ENCODE data around the gene LRP8. TPM values are rescaled to one million over a fixed set of nuclear protein-coding genes. Genes with fewer than 3 reads are reported as not detected.
A peak's percentile ranks its signal among the peaks of the same experiment; 100 is the strongest.

Gene LRP8
- total RNA-seq, 2 donors from 2014 or later: 87.8 to 194 TPM

GRCh38 chr1:53309802-53310201 lies 18.1 kb downstream of the LRP8 start:
- Mint-ChIP-seq H3K9me3 (no peaks in the 10 kb centered on the region), H3K27me3 (no peaks in the 10 kb centered on the region), H3K4me1 (ENCODE audit: low read depth in 2 of 2) (peaks cover 14 to 38% of the 10 kb centered on the region in 2 donors), H3K27ac (no peak overlapping the region), H3K4me3 (no peak overlapping the region), H3K36me3 (peaks cover 4% of the 10 kb centered on the region)
- no peak for ATAC-seq
- DNase-seq (ENCODE audit: low spot score): no peak

GRCh38 chr1:53308506-53308905 lies 19.4 kb downstream of the LRP8 start:
- Mint-ChIP-seq H3K27ac (peak overlapping the region in 1 of 2 donors; percentile 27), H3K4me1 (ENCODE audit: low read depth in 2 of 2) (peaks cover 14 to 31% of the 10 kb centered on the region in 2 donors), H3K4me3 (no peak overlapping the region), H3K27me3 (no peaks in the 10 kb centered on the region), H3K9me3 (no peaks in the 10 kb centered on the region), H3K36me3 (peaks cover 2% of the 10 kb centered on the region)
- DNase-seq (ENCODE audit: low spot score) (no peak), ATAC-seq (no peak)

GRCh38 chr1:53307037-53307436 lies 20.8 kb downstream of the LRP8 start:
- peak overlapping the region in 1 of 2 donors; percentile 65 for H3K27ac Mint-ChIP-seq
- H3K4me1 Mint-ChIP-seq (ENCODE audit: low read depth in 2 of 2): peaks cover 14 to 29% of the 10 kb centered on the region in 2 donors
- no peaks in the 10 kb centered on the region for H3K27me3 Mint-ChIP-seq
- ATAC-seq: peak in 1 of 2 donors; percentile 25
- H3K36me3 Mint-ChIP-seq: no peaks in the 10 kb centered on the region
- H3K9me3 Mint-ChIP-seq: no peaks in the 10 kb centered on the region
- no peak for DNase-seq (ENCODE audit: low spot score)
- H3K4me3 Mint-ChIP-seq: no peak overlapping the region

GRCh38 chr1:53306168-53306567 lies 21.7 kb downstream of the LRP8 start:
- no peaks in the 10 kb centered on the region for H3K27me3 Mint-ChIP-seq
- H3K4me1 Mint-ChIP-seq (ENCODE audit: low read depth in 2 of 2): peaks cover 14 to 22% of the 10 kb centered on the region in 2 donors
- H3K27ac Mint-ChIP-seq: peak overlapping the region in 1 of 2 donors; percentile 65
- H3K36me3 Mint-ChIP-seq: no peaks in the 10 kb centered on the region
- H3K4me3 Mint-ChIP-seq: no peak overlapping the region
- DNase-seq (ENCODE audit: low spot score): no peak
- no peak for ATAC-seq
- no peaks in the 10 kb centered on the region for H3K9me3 Mint-ChIP-seq

- no peak for ATAC-seq
- DNase-seq (ENCODE audit: low spot score): no peak
- peaks cover 14 to 21% of the 10 kb centered on the region in 2 donors for H3K4me1 Mint-ChIP-seq (ENCODE audit: low read depth in 2 of 2)
- H3K36me3 Mint-ChIP-seq: no peaks in the 10 kb centered on the region
- no peaks in the 10 kb centered on the region for H3K27me3 Mint-ChIP-seq
- H3K4me3 Mint-ChIP-seq: no peak overlapping the region
- H3K27ac Mint-ChIP-seq: peak overlapping the region in 1 of 2 donors; percentile 65
- H3K9me3 Mint-ChIP-seq: no peaks in the 10 kb centered on the region
These were observed 22.2 kb downstream of the LRP8 start for GRCh38 chr1:53305650-53306049.

DNA sequence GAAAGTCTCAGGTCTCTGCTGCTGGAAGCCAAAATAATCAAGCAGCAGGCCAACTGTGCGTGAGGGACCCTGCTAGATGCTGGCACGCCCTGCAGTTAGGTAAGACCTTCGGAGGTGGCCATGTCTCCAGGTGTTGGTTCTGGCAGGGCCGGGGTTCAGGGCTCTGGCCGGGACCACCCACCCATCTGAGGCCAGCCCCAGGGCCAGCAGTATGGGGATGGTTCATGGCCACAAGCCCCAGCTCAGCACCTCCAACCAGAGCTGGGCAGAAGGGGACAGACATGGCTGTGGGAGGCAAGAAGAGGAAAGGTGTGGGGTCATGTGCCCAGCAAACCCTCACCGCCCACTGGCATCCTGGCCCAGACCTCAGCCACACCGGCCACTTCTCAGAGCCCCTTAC lies 23.3 kb downstream of the LRP8 start:
- H3K36me3 Mint-ChIP-seq: no peaks in the 10 kb centered on the region
- ATAC-seq: peak in 1 of 2 donors; percentile 10
- peaks cover 15 to 23% of the 10 kb centered on the region in 2 donors for H3K4me1 Mint-ChIP-seq (ENCODE audit: low read depth in 2 of 2)
- no peaks in the 10 kb centered on the region for H3K27me3 Mint-ChIP-seq
- DNase-seq (ENCODE audit: low spot score): no peak
- no peak overlapping the region for H3K4me3 Mint-ChIP-seq
- H3K9me3 Mint-ChIP-seq: no peaks in the 10 kb centered on the region
- H3K27ac Mint-ChIP-seq: no peak overlapping the region

DNA sequence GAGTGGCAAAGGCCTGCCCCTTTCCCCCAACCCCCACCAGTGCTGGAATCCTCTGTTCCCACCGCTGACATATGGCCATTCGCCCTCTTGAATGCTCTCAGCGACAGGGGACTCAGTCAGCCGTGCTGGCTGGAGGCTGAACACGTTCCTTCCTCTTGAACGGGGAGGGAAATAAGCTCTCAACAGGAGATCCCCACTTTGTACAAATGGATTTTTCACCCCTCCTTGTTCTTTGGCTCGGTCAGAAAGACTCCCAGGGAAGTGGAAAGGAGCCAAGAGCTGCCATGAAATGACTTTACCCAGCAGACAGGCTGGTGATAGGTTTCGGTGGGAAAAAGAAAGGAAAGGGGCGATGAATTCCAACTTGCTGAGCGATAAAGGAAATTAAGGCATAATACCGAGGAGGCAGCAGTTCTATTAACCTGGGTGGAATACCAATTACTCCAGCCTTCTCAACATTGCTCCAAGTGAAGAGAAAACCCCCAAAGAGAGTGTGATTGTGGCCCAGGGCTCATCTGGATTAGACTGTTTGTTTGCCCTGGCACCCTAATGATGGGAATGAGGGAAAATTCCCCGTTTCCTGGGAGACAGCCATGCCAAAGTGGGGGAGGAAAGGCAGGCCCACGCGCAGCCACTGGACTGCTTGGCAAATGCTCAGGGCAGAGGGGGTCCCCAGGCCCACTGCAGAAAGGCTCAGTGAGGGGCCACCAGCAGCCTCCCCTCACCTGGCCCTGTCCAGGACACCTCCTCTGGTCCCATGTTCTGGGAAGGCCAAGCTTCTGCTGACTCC lies 23.9 kb downstream of the LRP8 start:
- Mint-ChIP-seq H3K4me3 (no peak overlapping the region), H3K27ac (peak overlapping the region in 1 of 2 donors; percentile 43), H3K4me1 (ENCODE audit: low read depth in 2 of 2) (peaks cover 15 to 26% of the 10 kb centered on the region in 2 donors), H3K36me3 (no peaks in the 10 kb centered on the region), H3K27me3 (no peaks in the 10 kb centered on the region), H3K9me3 (no peaks in the 10 kb centered on the region)
- ATAC-seq (no peak), DNase-seq (ENCODE audit: low spot score) (no peak)

GRCh38 chr1:53303243-53303642 lies 24.6 kb downstream of the LRP8 start:
- Mint-ChIP-seq H3K27ac (no peak overlapping the region), H3K36me3 (no peaks in the 10 kb centered on the region), H3K9me3 (no peaks in the 10 kb centered on the region), H3K4me3 (no peak overlapping the region), H3K4me1 (ENCODE audit: low read depth in 2 of 2) (peaks cover 15 to 27% of the 10 kb centered on the region in 2 donors), H3K27me3 (no peaks in the 10 kb centered on the region)
- DNase-seq (ENCODE audit: low spot score) (no peak), ATAC-seq (no peak)

- DNase-seq (ENCODE audit: low spot score) (no peak), ATAC-seq (no peak)
- peaks cover 21 to 26% of the 10 kb centered on the region in 2 donors for H3K4me1 Mint-ChIP-seq (ENCODE audit: low read depth in 2 of 2)
- H3K9me3 Mint-ChIP-seq: no peaks in the 10 kb centered on the region
- H3K4me3 Mint-ChIP-seq: no peak overlapping the region
- H3K36me3 Mint-ChIP-seq: no peaks in the 10 kb centered on the region
- H3K27me3 Mint-ChIP-seq: no peaks in the 10 kb centered on the region
- peak overlapping the region in 1 of 2 donors; percentile 74 for H3K27ac Mint-ChIP-seq
These were observed 28.6 kb downstream of the LRP8 start for GRCh38 chr1:53299233-53299632.

DNA sequence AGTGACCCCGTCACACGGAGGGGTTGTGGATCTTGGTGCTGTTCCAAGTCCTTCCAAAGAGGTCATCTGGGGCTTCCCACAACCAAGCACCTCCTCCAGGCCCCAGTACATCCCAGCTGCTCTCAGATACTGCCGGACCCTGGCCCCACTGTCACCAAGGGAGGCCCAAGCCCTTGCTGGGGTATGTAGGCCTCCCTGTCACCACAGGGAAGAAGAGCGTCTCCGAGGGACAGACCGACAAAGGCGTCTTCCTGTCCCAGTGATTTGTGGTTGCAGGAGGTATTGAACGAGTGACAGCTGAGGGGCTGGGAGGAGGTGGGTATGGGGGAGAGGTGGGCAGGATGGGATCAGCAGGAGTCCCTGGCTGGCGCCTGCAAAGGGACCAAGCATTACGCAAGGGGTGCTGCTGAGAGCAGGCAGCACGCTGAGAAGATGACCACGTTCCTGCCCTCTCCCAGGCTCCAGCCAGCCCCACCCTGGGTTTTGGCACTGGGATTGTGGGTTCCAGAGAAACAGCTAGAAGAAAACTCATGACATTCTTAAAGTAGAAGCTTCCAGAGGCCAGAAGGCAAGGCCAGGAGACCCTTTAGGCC lies 29.7 kb downstream of the LRP8 start:
- DNase-seq (ENCODE audit: low spot score) (no peak), ATAC-seq (no peak)
- H3K9me3 Mint-ChIP-seq: no peaks in the 10 kb centered on the region
- no peaks in the 10 kb centered on the region for H3K27me3 Mint-ChIP-seq
- H3K4me1 Mint-ChIP-seq (ENCODE audit: low read depth in 2 of 2): peaks cover 30 to 35% of the 10 kb centered on the region in 2 donors
- peak overlapping the region in 1 of 2 donors; percentile 54 for H3K27ac Mint-ChIP-seq
- H3K4me3 Mint-ChIP-seq: no peak overlapping the region
- H3K36me3 Mint-ChIP-seq: no peaks in the 10 kb centered on the region

DNA sequence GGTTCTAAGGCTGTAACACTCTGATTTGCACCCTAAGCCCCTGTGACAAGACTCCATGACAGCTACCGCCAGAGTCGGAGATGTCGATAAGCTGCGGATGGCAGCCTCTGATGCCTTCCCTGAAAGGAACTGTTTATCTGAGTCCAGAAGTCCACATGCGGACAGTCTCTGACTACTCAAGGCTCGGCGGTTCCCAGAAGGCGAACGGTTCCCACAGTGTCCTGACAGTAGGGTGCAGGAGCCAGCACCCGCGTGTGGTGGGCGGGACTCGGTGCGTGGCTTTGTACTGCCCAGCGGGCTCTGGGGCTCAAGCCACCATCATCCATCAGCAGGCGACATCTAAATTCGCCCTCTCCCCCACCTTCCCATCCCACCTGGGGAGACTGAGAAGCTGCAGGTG lies 30.7 kb downstream of the LRP8 start:
- ATAC-seq (no peak), DNase-seq (ENCODE audit: low spot score) (no peak)
- H3K27me3 Mint-ChIP-seq: no peaks in the 10 kb centered on the region
- peaks cover 30 to 39% of the 10 kb centered on the region in 2 donors for H3K4me1 Mint-ChIP-seq (ENCODE audit: low read depth in 2 of 2)
- H3K4me3 Mint-ChIP-seq: no peak overlapping the region
- no peaks in the 10 kb centered on the region for H3K9me3 Mint-ChIP-seq
- peak overlapping the region in 1 of 2 donors; percentile 54 for H3K27ac Mint-ChIP-seq
- H3K36me3 Mint-ChIP-seq: no peaks in the 10 kb centered on the region

DNA sequence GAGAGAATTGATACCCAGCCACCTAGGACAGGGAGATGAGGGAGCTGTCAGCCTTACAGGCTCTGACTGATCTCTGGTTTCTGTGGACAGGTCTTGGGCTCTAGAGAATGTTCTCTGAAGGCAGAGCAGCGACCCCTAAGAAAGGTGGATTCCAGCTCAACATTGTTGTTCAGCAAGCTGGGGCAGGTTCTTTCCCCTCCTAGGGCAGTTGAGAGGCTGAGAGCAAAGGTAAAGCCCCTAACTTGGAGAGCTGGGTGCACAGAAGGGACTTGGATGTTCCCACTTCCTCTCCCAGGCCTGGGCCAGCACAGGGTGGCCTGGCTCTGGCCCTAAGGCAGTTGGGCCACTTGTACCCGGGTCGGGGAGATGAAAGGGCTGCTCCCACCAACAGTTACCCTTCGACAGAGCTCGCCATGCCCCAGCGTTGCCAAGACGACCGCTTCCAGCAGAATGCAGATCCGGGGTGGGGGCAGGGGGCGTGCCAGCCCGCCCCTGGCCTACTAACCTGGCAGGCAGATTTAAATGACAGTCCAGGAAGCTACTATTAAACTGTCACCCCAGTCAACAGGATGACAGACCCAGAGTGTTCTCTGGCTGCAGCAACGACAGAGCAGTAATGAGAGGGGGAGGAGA lies 31.6 kb downstream of the LRP8 start:
- no peaks in the 10 kb centered on the region for H3K36me3 Mint-ChIP-seq
- H3K27ac Mint-ChIP-seq: peak overlapping the region in 1 of 2 donors; percentile 58
- ATAC-seq (no peak), DNase-seq (ENCODE audit: low spot score) (no peak)
- H3K27me3 Mint-ChIP-seq: no peaks in the 10 kb centered on the region
- no peaks in the 10 kb centered on the region for H3K9me3 Mint-ChIP-seq
- H3K4me3 Mint-ChIP-seq: no peak overlapping the region
- H3K4me1 Mint-ChIP-seq (ENCODE audit: low read depth in 2 of 2): peaks cover 30 to 43% of the 10 kb centered on the region in 2 donors

- H3K9me3 Mint-ChIP-seq: no peaks in the 10 kb centered on the region
- H3K27ac Mint-ChIP-seq: peak overlapping the region in 1 of 2 donors; percentile 58
- ATAC-seq (no peak), DNase-seq (ENCODE audit: low spot score) (no peak)
- H3K36me3 Mint-ChIP-seq: no peaks in the 10 kb centered on the region
- peaks cover 30 to 43% of the 10 kb centered on the region in 2 donors for H3K4me1 Mint-ChIP-seq (ENCODE audit: low read depth in 2 of 2)
- H3K27me3 Mint-ChIP-seq: no peaks in the 10 kb centered on the region
- H3K4me3 Mint-ChIP-seq: no peak overlapping the region
These were observed 32.1 kb downstream of the LRP8 start for GRCh38 chr1:53295726-53296116.

DNA sequence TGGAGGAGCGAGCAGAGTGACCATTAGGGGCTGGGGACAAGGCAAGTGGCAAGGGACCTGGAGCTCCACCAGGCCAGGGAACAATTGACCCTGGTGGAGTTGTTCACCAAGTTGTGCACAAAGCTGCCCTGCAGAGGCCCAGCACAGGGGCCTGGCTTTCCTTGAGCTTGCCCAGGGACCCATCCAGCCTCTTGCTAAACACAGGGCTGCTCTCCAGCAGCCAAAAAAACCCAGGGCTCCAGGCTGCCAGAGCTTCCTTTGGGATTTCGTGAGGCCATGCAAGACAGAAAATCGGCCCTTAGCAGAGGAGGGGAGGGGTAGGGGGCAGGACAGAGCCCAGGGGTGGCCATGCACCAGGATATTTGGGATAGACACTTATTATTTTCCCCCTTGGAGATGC lies 32.6 kb downstream of the LRP8 start:
- no peaks in the 10 kb centered on the region for H3K27me3 Mint-ChIP-seq
- DNase-seq (ENCODE audit: low spot score) (no peak), ATAC-seq (no peak)
- H3K9me3 Mint-ChIP-seq: no peaks in the 10 kb centered on the region
- H3K36me3 Mint-ChIP-seq: no peaks in the 10 kb centered on the region
- peak overlapping the region; percentile 71 to 93 for H3K27ac Mint-ChIP-seq
- peaks cover 30 to 43% of the 10 kb centered on the region in 2 donors for H3K4me1 Mint-ChIP-seq (ENCODE audit: low read depth in 2 of 2)
- H3K4me3 Mint-ChIP-seq: peak overlapping the region; percentile 52

All from natural killer cell treated with Interleukin-12 subunit alpha and Interleukin-12 subunit beta and Interleukin-15 and Interleukin-18, amount 100 ng/mL, for 72 hours (primary cell).